ENCODE measurements around the gene FAM163B.

The FAM163B gene

GRCh38 chr9:133635533-133636531, 26.6 kb upstream of the FAM163B start, which contains the start of gene DBH:
DBH (plus strand) TSS chr9:133636363; CDS start chr9:133636372, 9 bp downstream.
- no peaks in the 10 kb centered on the region for H3K27me3 ChIP-seq (ENCODE audit: insufficient read depth, poor library complexity, severe bottlenecking)
- no peak for TF ChIP-seq SPI1 (IDR thresholded peaks at IDR 0.05; ENCODE audit: borderline replicate concordance, low read depth)
- TF ChIP-seq GABPA (IDR thresholded peaks at IDR 0.05; ENCODE audit: low read depth), result no peak
- no peak for TF ChIP-seq REST (IDR thresholded peaks at IDR 0.05; ENCODE audit: insufficient replicate concordance, low read depth)
- no peak for TF ChIP-seq CTCF (IDR thresholded peaks at IDR 0.05; ENCODE audit: insufficient read depth, low read length)
- TF ChIP-seq POLR2AphosphoS5 (IDR thresholded peaks at IDR 0.05; ENCODE audit: low read depth), result no peak
- H3K4me3 ChIP-seq (replicated peaks; ENCODE audit: insufficient read depth, low read length), result no peak within 1 kb of the TSS
- H3K27ac ChIP-seq (replicated peaks), result no peak within 1 kb of the TSS
- no peak for DNase-seq (ENCODE audit: low read depth in 1 of 2, low spot score in 1 of 2)

GRCh38 chr9:133635098-133635497, 25.9 kb upstream of the FAM163B start:
- Histone ChIP-seq H3K27me3 (ENCODE audit: insufficient read depth, poor library complexity, severe bottlenecking) (no peaks in the 10 kb centered on the region), H3K27ac (replicated peaks) (no peak overlapping the region), H3K4me3 (replicated peaks; ENCODE audit: insufficient read depth, low read length) (no peak overlapping the region)
- TF ChIP-seq SPI1 (IDR thresholded peaks at IDR 0.05; ENCODE audit: borderline replicate concordance, low read depth), result no peak
- no peak for TF ChIP-seq POLR2AphosphoS5 (IDR thresholded peaks at IDR 0.05; ENCODE audit: low read depth)
- TF ChIP-seq REST (IDR thresholded peaks at IDR 0.05; ENCODE audit: insufficient replicate concordance, low read depth), result no peak
- TF ChIP-seq CTCF (IDR thresholded peaks at IDR 0.05; ENCODE audit: insufficient read depth, low read length), result no peak
- no peak for TF ChIP-seq GABPA (IDR thresholded peaks at IDR 0.05; ENCODE audit: low read depth)
- no peak for DNase-seq (ENCODE audit: low read depth in 1 of 2, low spot score in 1 of 2)

- no peaks in the 10 kb centered on the region for H3K27me3 ChIP-seq (ENCODE audit: insufficient read depth, poor library complexity, severe bottlenecking)
- DNase-seq (ENCODE audit: low read depth in 1 of 2, low spot score in 1 of 2), result no peak
- no peak overlapping the region for H3K27ac ChIP-seq (replicated peaks)
Observed at GRCh38 chr9:133634081-133634691, 25.0 kb upstream of the FAM163B start.

More at GRCh38 chr9:133634081-133634691, 25.0 kb upstream of the FAM163B start:
- no peak for TF ChIP-seq POLR2AphosphoS5 (IDR thresholded peaks at IDR 0.05; ENCODE audit: low read depth)
- no peak for TF ChIP-seq CTCF (IDR thresholded peaks at IDR 0.05; ENCODE audit: insufficient read depth, low read length)
- TF ChIP-seq REST (IDR thresholded peaks at IDR 0.05; ENCODE audit: insufficient replicate concordance, low read depth), result no peak
- TF ChIP-seq SPI1 (IDR thresholded peaks at IDR 0.05; ENCODE audit: borderline replicate concordance, low read depth), result no peak
- no peak for TF ChIP-seq GABPA (IDR thresholded peaks at IDR 0.05; ENCODE audit: low read depth)
- H3K4me3 ChIP-seq (replicated peaks; ENCODE audit: insufficient read depth, low read length), result no peak overlapping the region
